ENCODE results near the gene PPP1R11.

The PPP1R11 gene

DNA sequence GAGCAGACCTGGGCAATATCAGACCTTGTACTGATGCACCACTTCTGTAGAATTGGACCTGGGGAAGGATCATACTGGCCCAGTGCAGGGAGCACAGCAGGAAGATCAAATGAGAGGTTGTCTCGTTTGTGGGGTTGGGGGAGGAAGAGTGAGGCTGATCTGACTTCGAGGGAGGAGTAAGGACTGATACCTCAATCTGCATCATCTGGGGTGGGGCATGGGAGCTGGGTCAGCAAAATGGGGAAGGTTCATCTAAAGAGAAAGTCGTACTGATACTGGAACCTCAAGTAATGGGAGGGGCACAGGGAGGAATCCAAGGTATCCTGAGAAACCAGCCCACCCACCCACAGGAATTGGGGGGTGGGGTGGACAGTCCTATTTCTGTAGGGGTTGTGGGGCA lies 4.9 kb downstream of the PPP1R11 start:
- FAIRE-seq (no peak), DNase-seq (ENCODE audit: insufficient read length, low spot score) (no peak)
- TF ChIP-seq POLR2A (IDR thresholded peaks at IDR 0.05; ENCODE audit: low read depth, low read length), result no peak

DNA sequence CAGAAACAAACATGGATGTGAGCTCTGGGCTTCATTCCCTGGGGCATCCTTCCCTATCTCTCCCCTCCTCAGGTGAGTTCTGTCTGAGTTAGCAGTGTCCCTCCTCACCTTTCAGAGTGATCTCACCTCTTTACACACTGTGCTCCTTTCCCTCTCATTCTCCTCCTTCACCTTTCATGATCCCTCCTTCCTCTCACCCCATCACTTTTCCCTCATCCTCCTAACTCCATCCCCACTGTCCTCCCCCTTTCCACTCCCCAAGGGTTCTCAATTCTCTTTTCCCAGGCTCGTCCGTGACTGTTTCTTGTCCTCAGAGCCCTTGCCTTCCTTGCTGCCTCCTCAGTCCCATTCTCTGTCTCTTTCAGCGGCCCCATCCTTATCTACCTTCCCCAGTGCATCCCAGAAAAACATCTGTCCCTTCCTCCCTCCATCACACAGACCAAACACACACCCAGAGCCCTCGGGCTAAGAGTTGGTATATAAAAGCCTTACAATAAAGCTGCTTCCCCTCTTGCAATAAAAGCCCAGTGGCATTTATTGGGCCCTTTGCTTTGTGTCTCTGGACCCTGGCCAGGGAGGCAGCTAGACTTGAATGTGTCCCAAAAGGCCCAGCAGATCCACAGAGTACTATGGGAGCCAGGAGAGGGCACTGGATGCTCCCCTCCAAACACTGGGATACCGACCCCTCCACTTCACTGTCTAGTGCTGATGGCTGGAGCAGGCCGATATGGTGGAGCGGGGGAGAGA lies 6.7 kb downstream of the PPP1R11 start:
- FAIRE-seq (no peak), DNase-seq (ENCODE audit: insufficient read length, low spot score) (no peak)
- no peak for TF ChIP-seq POLR2A (IDR thresholded peaks at IDR 0.05; ENCODE audit: low read depth, low read length)

DNA sequence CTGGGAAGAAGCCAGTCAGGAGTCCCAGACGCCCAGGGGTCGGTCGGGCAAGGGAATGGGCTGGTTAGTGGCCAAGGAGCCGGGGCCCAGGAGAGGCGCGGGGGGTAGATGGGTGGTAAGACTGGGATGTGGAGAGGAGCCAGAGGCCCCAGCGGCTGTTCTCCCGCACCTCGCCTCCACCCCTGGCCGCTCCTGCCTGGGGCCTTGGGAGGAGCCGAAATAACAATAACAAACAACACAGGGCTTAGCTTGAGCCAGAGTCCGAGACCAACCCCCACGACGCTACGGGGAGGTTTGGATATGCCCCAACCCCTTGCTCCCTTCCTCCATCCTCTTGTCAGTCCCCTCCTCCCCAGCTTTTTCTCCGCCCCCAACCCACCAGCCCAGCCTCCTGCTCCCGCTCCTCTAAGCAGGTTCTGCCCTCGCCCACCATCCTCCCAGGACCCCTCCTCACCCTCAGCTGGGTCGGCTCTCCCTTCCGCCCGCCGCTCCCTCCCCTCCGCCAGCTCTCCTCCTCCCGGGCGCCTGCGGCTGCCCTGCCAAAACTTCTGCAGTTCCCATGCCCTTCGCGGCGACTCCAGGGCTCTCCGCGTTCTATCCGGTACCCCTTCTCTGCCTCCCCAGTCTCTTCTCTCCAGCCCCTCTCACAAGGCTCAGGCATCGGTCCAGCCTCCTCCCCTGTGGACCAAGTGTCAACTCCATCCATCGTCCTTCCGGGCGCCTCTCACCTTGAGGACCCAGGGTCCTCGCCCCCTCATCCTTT lies 7.5 kb downstream of the PPP1R11 start:
- FAIRE-seq (no peak), DNase-seq (ENCODE audit: insufficient read length, low spot score) (no peak)

DNA sequence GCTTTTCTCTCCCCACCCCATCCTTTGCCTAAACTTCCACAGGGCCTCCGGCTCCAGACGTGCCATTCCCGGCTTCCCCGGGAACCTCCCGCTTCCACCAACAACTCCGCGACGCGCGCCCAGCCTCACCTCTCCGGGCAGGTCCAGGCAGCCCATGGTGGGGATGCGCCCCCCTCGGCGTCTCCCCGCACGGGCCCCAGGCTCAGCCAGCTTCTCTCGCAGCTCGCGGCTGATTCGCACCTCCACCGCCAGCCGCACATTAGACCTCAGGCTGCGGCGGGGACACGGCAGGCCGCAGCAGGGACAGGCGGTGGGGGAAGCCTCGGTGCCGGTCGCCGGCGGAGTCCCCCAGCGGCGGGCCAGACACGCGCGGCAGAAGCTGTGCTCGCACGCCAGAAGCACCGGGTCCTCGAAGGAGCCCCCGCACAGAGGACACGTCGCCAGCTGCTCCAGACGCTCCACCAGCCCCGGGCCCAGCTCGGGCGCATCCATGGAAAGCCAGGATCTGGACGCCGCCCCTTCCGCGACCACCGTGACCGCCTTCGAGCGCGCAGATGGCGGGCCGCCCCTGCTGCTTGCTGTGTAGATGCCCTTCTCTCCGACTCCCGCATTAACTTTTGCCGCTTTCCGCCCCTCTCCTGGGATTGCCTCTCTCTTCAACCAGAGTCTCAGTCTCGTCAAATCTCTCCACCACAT lies 8.2 kb downstream of the PPP1R11 start, which contains the start of gene RNF39:
TSS of gene RNF39 (minus strand) at position 676 of the 696 bp plus-strand sequence. CDS start at position 492, 184 bp downstream.
- no peak for TF ChIP-seq POLR2A (IDR thresholded peaks at IDR 0.05; ENCODE audit: low read depth, low read length)
- no peak for FAIRE-seq
- DNase-seq (ENCODE audit: insufficient read length, low spot score), result no peak

More for the DNA sequence above, 7.5 kb downstream of the PPP1R11 start:
- no peak for TF ChIP-seq POLR2A (IDR thresholded peaks at IDR 0.05; ENCODE audit: low read depth, low read length)

DNA sequence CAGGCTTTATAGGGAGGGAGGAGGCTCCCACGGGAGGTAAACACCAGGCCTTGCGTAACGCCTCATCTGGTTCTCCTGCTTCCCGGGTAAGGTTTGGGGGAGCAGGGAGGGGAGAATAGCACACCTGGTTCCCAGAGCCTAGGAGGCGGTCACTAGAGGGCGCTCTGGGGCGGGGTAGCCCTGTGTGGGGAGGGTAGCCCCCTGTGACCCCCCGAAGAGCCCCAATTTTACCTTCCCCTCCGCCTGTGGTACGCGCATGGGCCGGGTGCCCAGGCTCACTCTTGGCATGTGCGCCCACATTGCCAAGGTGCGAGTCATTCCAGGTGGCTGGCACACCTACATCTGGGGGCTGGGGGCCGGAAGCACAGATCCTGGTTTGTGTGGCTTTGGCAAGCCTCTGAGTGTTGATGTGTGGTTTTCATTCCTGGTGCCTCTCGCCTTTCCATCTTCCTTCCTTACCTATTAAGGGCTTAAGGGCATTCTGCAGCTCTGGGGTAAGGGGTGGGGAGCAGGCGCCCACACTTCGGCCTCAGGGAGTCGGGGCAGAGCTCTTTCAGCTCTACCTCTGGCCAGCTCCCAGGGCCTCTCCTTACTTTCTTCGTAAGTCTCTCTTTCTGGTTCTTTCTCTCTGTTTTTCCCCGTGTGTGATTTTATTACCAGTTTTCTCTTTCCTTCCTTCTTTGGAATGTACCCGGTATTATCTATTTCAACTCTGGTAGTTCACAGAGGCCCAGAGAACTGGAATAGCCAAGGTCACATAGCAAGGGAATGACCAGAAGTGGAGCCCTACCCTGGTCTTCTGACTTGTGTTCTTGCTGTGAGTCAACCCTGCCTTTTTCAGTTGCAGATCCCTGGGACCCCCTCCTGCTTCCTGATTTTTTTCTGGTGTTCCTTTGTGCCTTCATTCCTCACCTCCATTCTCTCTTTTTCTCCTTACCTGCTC lies 9.1 kb downstream of the PPP1R11 start:
- FAIRE-seq, result no peak

DNA sequence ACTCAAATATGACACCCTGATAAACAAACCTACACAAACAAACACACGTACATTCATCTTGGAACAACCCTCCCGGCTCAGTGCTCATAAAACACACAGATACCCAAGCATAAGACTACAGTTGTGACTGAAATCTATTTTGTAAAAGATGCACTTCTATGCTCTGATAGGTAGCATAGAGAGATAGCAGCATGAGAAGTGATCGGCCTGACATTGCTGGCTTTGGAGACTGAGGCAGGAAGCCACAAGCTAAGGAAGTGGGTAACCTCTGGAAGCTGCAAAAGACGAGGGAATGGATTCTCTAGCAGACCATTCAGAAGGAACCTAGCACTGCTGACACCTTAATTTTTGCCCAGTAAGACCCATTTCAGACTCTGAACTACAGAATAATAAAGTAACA lies 10.2 kb downstream of the PPP1R11 start:
- DNase-seq (ENCODE audit: insufficient read length, low spot score), result no peak
- no peak for FAIRE-seq
- TF ChIP-seq POLR2A (IDR thresholded peaks at IDR 0.05; ENCODE audit: low read depth, low read length), result no peak

More for the DNA sequence above, 9.1 kb downstream of the PPP1R11 start:
- TF ChIP-seq POLR2A (IDR thresholded peaks at IDR 0.05; ENCODE audit: low read depth, low read length), result no peak
- no peak for DNase-seq (ENCODE audit: insufficient read length, low spot score)

DNA sequence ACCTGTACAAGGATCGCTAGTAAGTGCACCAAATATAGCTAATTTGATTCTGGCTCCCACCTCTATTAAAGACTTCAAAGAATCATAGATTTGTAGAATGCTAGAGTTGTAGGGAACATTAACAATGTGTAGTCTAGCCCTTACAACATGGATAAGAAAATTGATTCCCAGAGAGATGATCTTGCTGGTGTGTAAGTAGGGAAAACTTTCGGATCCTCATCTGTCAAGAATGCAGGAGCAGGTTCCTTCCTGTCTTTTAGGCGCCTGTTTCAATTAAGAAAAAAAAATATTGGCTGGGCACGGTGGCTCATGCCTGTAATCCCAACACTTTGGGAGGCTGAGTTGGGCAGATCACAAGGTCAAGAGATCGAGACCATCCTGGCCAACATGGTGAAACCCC lies 20.9 kb downstream of the PPP1R11 start:
- FAIRE-seq, result no peak

DNA sequence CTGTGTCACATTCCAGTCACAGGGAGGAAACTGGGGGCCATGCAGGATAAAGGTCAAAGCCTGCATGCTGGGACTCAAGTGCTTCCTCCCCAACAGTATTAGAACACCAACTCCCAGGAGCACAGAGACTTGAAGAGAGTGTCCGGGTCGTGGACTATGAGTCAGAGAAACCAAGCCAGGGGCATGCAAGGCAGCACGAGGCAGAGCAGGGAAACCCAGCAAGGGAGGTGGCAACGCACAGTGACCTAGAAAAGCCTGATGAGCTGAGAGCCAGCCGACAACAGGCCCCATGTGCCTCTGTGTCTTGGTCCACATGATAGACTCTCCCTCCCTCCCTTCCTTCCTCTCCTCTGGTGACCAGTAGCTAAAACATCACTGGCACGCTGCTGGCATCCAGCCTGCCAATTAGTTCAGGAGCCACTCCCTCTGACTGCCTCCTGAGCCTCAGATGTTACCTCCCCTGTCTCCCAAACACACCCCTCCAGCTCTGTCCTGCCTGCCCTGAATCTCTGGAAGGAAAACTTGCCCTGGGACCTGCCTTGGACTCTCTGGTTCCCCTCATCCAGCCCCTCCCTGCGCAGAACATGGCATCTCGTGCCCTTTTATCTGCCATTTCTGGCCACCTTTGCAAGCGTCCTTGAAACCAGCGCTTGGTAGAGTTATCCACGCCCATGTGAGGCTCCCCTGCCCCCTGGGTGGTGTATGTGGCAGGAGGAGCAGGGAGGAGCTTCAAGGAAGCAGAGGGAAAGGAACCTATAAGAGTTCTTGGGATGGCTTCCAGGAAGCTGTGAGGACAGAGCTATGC lies 24.8 kb downstream of the PPP1R11 start:
- TF ChIP-seq POLR2A (IDR thresholded peaks at IDR 0.05; ENCODE audit: low read depth, low read length), result no peak
- FAIRE-seq, result peak; percentile 84
- peak; percentile 68 for DNase-seq (ENCODE audit: insufficient read length, low spot score)

More for the DNA sequence above, 20.9 kb downstream of the PPP1R11 start:
- DNase-seq (ENCODE audit: insufficient read length, low spot score), result no peak
- TF ChIP-seq POLR2A (IDR thresholded peaks at IDR 0.05; ENCODE audit: low read depth, low read length), result no peak

DNA sequence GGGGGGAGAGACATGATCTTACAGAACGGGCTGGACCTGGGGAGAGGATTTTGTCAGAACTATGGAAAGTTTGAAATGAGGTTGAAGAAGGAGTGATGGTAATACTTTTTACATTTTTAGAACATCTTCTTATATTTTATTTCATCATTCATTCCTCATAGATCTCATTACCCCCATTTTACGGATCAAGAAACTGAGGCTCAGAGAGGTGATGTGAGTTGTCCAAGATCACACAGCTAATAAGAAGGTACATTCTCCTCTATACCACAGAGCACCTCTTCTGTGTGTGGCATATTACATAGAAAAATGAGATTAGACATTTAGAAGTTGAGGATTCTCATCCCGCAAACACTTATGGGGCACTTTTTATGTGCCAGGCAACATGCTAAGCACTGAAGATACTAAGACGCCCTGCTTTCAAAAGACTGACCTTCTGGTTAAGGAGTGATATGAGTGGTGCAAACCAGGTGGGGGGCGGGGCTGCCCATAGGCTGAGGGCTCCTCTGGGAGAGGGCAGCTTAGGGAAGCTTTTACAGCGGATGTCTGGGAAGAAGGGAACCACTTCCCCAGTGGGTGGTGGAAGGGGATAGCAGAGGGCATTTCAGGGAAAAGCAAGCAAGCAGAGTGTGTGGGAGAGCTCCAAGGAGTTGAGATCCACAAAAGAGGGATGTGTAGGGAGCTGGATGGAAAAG lies 26.0 kb downstream of the PPP1R11 start:
- FAIRE-seq, result no peak
- TF ChIP-seq POLR2A (IDR thresholded peaks at IDR 0.05; ENCODE audit: low read depth, low read length), result no peak
- DNase-seq (ENCODE audit: insufficient read length, low spot score), result no peak

DNA sequence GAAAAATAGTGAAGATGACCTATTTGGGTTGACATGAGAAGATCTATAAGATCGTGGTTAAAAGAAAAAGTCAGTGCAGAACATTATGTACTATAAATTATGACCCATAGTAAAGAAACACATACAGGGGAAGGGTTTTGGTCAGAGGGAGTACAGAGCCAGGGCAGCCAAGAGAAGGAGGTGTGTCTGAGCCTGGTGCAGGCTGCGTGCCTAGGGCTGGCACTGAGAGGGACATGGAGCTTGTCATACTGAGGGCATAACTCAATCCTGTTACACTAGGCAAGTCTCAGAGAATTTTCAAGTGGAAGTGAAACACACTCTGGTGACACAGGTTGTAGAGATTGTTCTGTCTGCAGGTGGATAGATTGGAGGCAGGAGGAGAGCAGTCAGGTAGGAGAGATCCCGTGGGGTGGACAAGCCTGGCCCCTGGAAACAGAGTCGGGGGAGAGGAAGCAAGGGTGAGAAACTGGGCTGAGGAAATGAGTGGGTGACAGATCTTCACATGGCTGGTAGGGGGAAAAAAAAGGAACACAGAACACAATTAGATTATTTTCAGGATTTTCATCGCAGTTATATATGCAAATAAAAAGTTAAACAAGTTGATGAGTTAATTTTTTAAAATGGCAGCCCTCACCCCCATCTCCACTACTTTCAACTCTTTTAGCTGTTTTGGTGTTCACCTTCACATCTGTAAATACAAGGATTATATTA lies 27.1 kb downstream of the PPP1R11 start:
- no peak for FAIRE-seq
- DNase-seq (ENCODE audit: insufficient read length, low spot score), result no peak
- TF ChIP-seq POLR2A (IDR thresholded peaks at IDR 0.05; ENCODE audit: low read depth, low read length), result no peak

DNA sequence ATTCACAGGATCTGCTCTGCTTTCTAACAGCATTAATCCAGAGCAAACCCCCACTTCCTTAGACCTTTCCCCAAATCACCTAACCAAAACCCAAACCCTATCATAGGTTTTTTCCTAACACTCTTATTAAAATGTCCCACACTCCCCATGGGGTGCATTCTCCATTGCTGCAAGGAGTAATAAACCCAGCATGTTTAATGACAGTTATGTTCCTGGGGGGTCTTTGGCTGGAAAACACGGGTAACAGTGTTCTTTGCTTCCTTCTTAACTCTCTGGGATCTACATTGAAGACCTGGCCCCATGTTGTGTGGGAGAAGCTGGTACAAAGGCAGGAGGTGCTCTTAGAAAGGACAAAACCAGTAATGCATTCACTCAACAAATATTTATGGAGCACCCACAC lies 29.8 kb downstream of the PPP1R11 start:
- TF ChIP-seq POLR2A (IDR thresholded peaks at IDR 0.05; ENCODE audit: low read depth, low read length), result no peak
- no peak for DNase-seq (ENCODE audit: insufficient read length, low spot score)
- no peak for FAIRE-seq

All from H54 (cell line).